GM12878 (cell line): ENCODE results near the gene TAS1R2. TPM values are rescaled to one million over a fixed set of nuclear protein-coding genes. Genes with fewer than 3 reads are reported as not detected.

Source experiments
- microRNA counts: library from miRNA; unstranded; fragments of <30 nt; microRNA quantifications from one replicate; lab custom pipeline; 2016
- microRNA-seq: library from miRNA; unstranded; fragments of <30 nt; microRNA quantifications from one replicate; pipeline ENCODE4, GENCODE V29; 2018
- polyA plus RNA-seq, 11 experiments: library from polyadenylated mRNA; depleted of rRNA in 4 of 11; unstranded in 6 of 11; stranded (reverse) in 5 of 11; fragments of >200 nt; fragmentation: Nextera tagmentation in 4 of 11; fragmentation: Illumina TruSeq in 1 of 11; extraction: Ambion mirVana in 4 of 11; extraction: Trizol in 1 of 11; gene quantifications; 1 replicate in 1 of 11; 2 replicates in 10 of 11; pipeline versions ENCODE4 v1.2.1 to v1.2.3, GENCODE V29; 2011 to 2016; ENCODE audit warnings: inconsistent platforms in 2 of 11, missing spikeins in 2 of 11, low read depth in 1 of 11
- small RNA-seq: library from RNA; depleted of rRNA; stranded (forward); fragments of <200 nt; gene quantifications from one replicate; pipeline ENCODE3, GENCODE V24; 2014
- total RNA-seq, 4 experiments: library from RNA; depleted of rRNA in 3 of 4; stranded (reverse); fragments of >200 nt in 3 of 4; fragmentation: Illumina TruSeq in 1 of 4; extraction: Trizol in 1 of 4; gene quantifications; 2 replicates each; pipeline versions ENCODE4 v1.2.1 to v1.2.3, GENCODE V29; 2013 to 2021

Gene TAS1R2
- total and polyA plus RNA-seq, 10 of the 15 experiments (the other 5 are each of a cell fraction or from before 2014, with no cell fraction given) = not detected

MicroRNA genes within 50 kb of the gene (microRNA counts, 767-probe panel; counts per million panel counts)
- 2,728 counts per million, percentile 86 among the panel's probes with 10 or more counts for microRNA hsa-miR-1290 (lab: Ali Mortazavi, UCI)

Small RNA genes lying within 50 kb of the gene (microRNA-seq; reads per million reads assigned to microRNA genes)
- gene MIR1290 (not detected), gene MIR4695 (0.56 reads per million)

Small RNA genes lying within 50 kb of the gene (small RNA-seq; reads per million reads assigned to genes)
- gene MIR1290 = not detected
- gene MIR4695 = not detected

Other genes with a start within 250 kb of the TAS1R2 start
- gene PAX7, start 228.8 kb downstream of the TAS1R2 start, total RNA-seq (2014; rRNA removed) = not detected in 2 replicates
- not detected in 2 replicates for gene PAX7, start 228.8 kb downstream of the TAS1R2 start, total RNA-seq (2014; rRNA removed; fragmentation: Illumina TruSeq; extraction: Trizol)
- not detected in 2 replicates for gene PAX7, start 228.8 kb downstream of the TAS1R2 start, total RNA-seq (2021)
- gene PAX7, start 228.8 kb downstream of the TAS1R2 start, polyA plus RNA-seq (2011; rRNA removed) = not detected in 2 replicates
- not detected in 2 replicates for gene PAX7, start 228.8 kb downstream of the TAS1R2 start, polyA plus RNA-seq (2014; fragmentation: Illumina TruSeq; extraction: Trizol)
- gene PAX7, start 228.8 kb downstream of the TAS1R2 start, polyA plus RNA-seq (2014; fragmentation: Nextera tagmentation; extraction: Ambion mirVana) = not detected
- not detected in 2 replicates for gene PAX7, start 228.8 kb downstream of the TAS1R2 start, polyA plus RNA-seq (2014; rRNA removed)
- not detected for gene PAX7, start 228.8 kb downstream of the TAS1R2 start, polyA plus RNA-seq (2016; fragmentation: Nextera tagmentation; extraction: Ambion mirVana)
- gene ALDH4A1, start 42.9 kb upstream of the TAS1R2 start, total RNA-seq (2014; rRNA removed) = 12.2 and 15.0 TPM in 2 replicates
- gene ALDH4A1, start 42.9 kb upstream of the TAS1R2 start, total RNA-seq (2014; rRNA removed; fragmentation: Illumina TruSeq; extraction: Trizol) = 5.0 and 6.6 TPM in 2 replicates
- gene ALDH4A1, start 42.9 kb upstream of the TAS1R2 start, total RNA-seq (2021) = 13.1 and 13.8 TPM in 2 replicates
- 5.8 and 17.5 TPM in 2 replicates for gene ALDH4A1, start 42.9 kb upstream of the TAS1R2 start, polyA plus RNA-seq (2011; rRNA removed)
- gene ALDH4A1, start 42.9 kb upstream of the TAS1R2 start, polyA plus RNA-seq (2014; fragmentation: Illumina TruSeq; extraction: Trizol) = 1.6 and 5.9 TPM in 2 replicates
- under 1 TPM; 0.06 to 0.53 TPM for gene ALDH4A1, start 42.9 kb upstream of the TAS1R2 start, polyA plus RNA-seq (2014; fragmentation: Nextera tagmentation; extraction: Ambion mirVana)
- 14.0 and 21.6 TPM in 2 replicates for gene ALDH4A1, start 42.9 kb upstream of the TAS1R2 start, polyA plus RNA-seq (2014; rRNA removed)
- 10 to 100 TPM; 24.3 to 25.5 TPM for gene ALDH4A1, start 42.9 kb upstream of the TAS1R2 start, polyA plus RNA-seq (2016; fragmentation: Nextera tagmentation; extraction: Ambion mirVana)
- 15.0 and 16.0 TPM in 2 replicates for gene IFFO2, start 97.0 kb upstream of the TAS1R2 start, total RNA-seq (2014; rRNA removed)
- gene IFFO2, start 97.0 kb upstream of the TAS1R2 start, total RNA-seq (2014; rRNA removed; fragmentation: Illumina TruSeq; extraction: Trizol) = 7.7 and 8.1 TPM in 2 replicates
- 18.4 and 20.5 TPM in 2 replicates for gene IFFO2, start 97.0 kb upstream of the TAS1R2 start, total RNA-seq (2021)
- gene IFFO2, start 97.0 kb upstream of the TAS1R2 start, polyA plus RNA-seq (2011; rRNA removed) = 2.7 and 5.7 TPM in 2 replicates
- gene IFFO2, start 97.0 kb upstream of the TAS1R2 start, polyA plus RNA-seq (2014; fragmentation: Illumina TruSeq; extraction: Trizol) = 8.6 and 9.1 TPM in 2 replicates
- 1 to 10 TPM; 1.2 to 1.9 TPM for gene IFFO2, start 97.0 kb upstream of the TAS1R2 start, polyA plus RNA-seq (2014; fragmentation: Nextera tagmentation; extraction: Ambion mirVana)
- 11.1 and 14.9 TPM in 2 replicates for gene IFFO2, start 97.0 kb upstream of the TAS1R2 start, polyA plus RNA-seq (2014; rRNA removed)
- 1 to 10 TPM; 2.8 to 5.5 TPM for gene IFFO2, start 97.0 kb upstream of the TAS1R2 start, polyA plus RNA-seq (2016; fragmentation: Nextera tagmentation; extraction: Ambion mirVana)